CD4-positive, alpha-beta memory T cell (primary cell): Measurements from ENCODE around the gene GNG7. TPM values are rescaled to one million over a fixed set of nuclear protein-coding genes. Genes with fewer than 3 reads are reported as not detected.
A peak's percentile ranks its signal among the peaks of the same experiment; 100 is the strongest.

ENCODE experiments used
- CTCF ChIA-PET: fragments of 350-600 bp; sonication (Branson Sonifier 250); formaldehyde crosslinking; loops from one replicate; lab custom pipeline; 2021; ENCODE audit warnings: inconsistent platforms; ENCODE audit not compliant: partially characterized antibody; lab: Charles Lee
- POLR2A ChIA-PET: fragments of 350-600 bp; sonication (Branson Sonifier 250); formaldehyde crosslinking; loops from one replicate; lab custom pipeline; 2021; ENCODE audit not compliant: partially characterized antibody; lab: Charles Lee
- DNase-seq, 5 donors: peaks; one replicate each; pipeline versions ENCODE4 v3.0.0 to v3.0.0-alpha.2; 2020 to 2022; ENCODE audit warnings: mixed read lengths in 1 of 5
- H3K27ac ChIP-seq: one replicate; pipeline ENCODE4 v1.7.0; 2013; ENCODE audit warnings: low read depth, low read length
- H3K27me3 ChIP-seq: 2 replicates; pipeline ENCODE4 v1.7.0; 2013; ENCODE audit warnings: mild to moderate bottlenecking, low read length, moderate library complexity; ENCODE audit not compliant: insufficient read depth
- H3K36me3 ChIP-seq: 2 replicates; pipeline ENCODE4 v1.7.0; 2013; ENCODE audit warnings: mild to moderate bottlenecking, low read length, moderate library complexity; ENCODE audit not compliant: insufficient read depth
- H3K4me1 ChIP-seq: 2 replicates; pipeline ENCODE4 v1.7.0; 2013; ENCODE audit warnings: mild to moderate bottlenecking, low read length, moderate library complexity; ENCODE audit not compliant: insufficient read depth
- H3K4me3 ChIP-seq, 2 donors: one replicate each; pipeline ENCODE4 v1.7.0; 2013; ENCODE audit warnings: low read length in 2 of 2, mild to moderate bottlenecking in 1 of 2
- H3K9me3 ChIP-seq, 2 donors: one replicate each; pipeline ENCODE4 v1.7.0; 2013; ENCODE audit warnings: low read length in 2 of 2, control low read depth in 1 of 2; ENCODE audit not compliant: control insufficient read depth in 1 of 2
- H3K27ac Mint-ChIP-seq, 7 donors: one replicate each; pipeline ENCODE4 v1.8.0; 2020 to 2021; ENCODE audit warnings: mixed read lengths in 7 of 7, mild to moderate bottlenecking in 6 of 7, inconsistent platforms in 3 of 7, moderate library complexity in 3 of 7
- H3K27me3 Mint-ChIP-seq, 2 donors: one replicate each; pipeline ENCODE4 v1.8.0; 2020 to 2021; ENCODE audit warnings: mixed read lengths in 2 of 2
- H3K36me3 Mint-ChIP-seq, 2 donors: one replicate each; pipeline ENCODE4 v1.8.0; 2020 to 2021; ENCODE audit warnings: mixed read lengths in 2 of 2, inconsistent platforms in 1 of 2, mild to moderate bottlenecking in 1 of 2
- H3K4me1 Mint-ChIP-seq, 4 donors: one replicate each; pipeline ENCODE4 v1.8.0; 2020 to 2021; ENCODE audit warnings: mixed read lengths in 4 of 4, mild to moderate bottlenecking in 1 of 4
- H3K4me3 Mint-ChIP-seq, 8 donors: one replicate each; pipeline ENCODE4 v1.8.0; 2020 to 2021; ENCODE audit warnings: mixed read lengths in 8 of 8, mild to moderate bottlenecking in 7 of 8, moderate library complexity in 6 of 8, inconsistent platforms in 3 of 8
- H3K9me3 Mint-ChIP-seq, 8 donors: one replicate each; pipeline ENCODE4 v1.8.0; 2020 to 2021; ENCODE audit warnings: mixed read lengths in 8 of 8, mild to moderate bottlenecking in 5 of 8, inconsistent platforms in 3 of 8, moderate library complexity in 1 of 8
- intact Hi-C: fragments of 100-400 bp; cut with micrococcal nuclease; formaldehyde crosslinking; loops from one replicate; pipeline ENCODE4 v1.15.1; 2023
- polyA plus RNA-seq, 2 donors: library from polyadenylated mRNA; unstranded; fragments of 300-500 nt; fragmentation: Illumina TruSeq; gene quantifications; one replicate each; pipeline ENCODE4 v1.2.3, GENCODE V29; 2021
- total RNA-seq, 2 experiments: library from RNA; stranded (reverse); gene quantifications; one replicate each; pipeline ENCODE4 v1.2.3, GENCODE V29; 2021

Gene GNG7
- total and polyA plus RNA-seq, 4 experiments from 2014 or later = 1.9 to 4.2 (median 3.2) TPM

DNA sequence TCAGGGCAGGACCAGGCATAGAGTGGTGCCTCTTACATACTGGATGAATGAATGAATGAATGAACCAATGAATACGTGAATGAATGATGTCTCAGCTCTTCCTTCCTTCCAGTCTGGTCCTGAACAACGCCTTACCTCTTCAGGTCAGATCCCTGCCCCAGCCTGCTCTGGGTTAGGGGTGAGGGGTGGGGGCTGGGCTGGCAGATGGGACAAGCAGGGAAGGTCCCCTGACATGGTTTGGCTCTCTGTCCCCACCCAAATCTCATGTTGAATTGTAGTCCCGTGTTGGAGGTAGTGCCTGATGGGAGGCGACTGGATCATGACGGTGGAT, 9.3 kb upstream of the GNG7 start:
- peaks cover 0 to 6% (median 1%) of the 10 kb centered on the region in 4 donors for H3K4me1 Mint-ChIP-seq
- H3K4me3 ChIP-seq = no peak overlapping the region
- ChIA-PET POLR2A (no interaction called here), CTCF (no interaction called here)
- no peaks in the 10 kb centered on the region for H3K4me1 ChIP-seq
- no peak for DNase-seq
- H3K9me3 Mint-ChIP-seq = peaks cover 0 to 11% (median 6%) of the 10 kb centered on the region in 8 donors
- no peak overlapping the region for H3K4me3 Mint-ChIP-seq
- intact Hi-C loops = no loop called here
- no peaks in the 10 kb centered on the region for H3K27me3 ChIP-seq
- no peaks in the 10 kb centered on the region for H3K36me3 ChIP-seq
- no peak overlapping the region for H3K27ac ChIP-seq
- H3K27me3 Mint-ChIP-seq = peaks cover 5 to 6% of the 10 kb centered on the region in 2 donors
- no peak overlapping the region for H3K27ac Mint-ChIP-seq
- no peaks in the 10 kb centered on the region for H3K9me3 ChIP-seq
- H3K36me3 Mint-ChIP-seq = peaks cover 0 to 5% of the 10 kb centered on the region in 2 donors

DNA sequence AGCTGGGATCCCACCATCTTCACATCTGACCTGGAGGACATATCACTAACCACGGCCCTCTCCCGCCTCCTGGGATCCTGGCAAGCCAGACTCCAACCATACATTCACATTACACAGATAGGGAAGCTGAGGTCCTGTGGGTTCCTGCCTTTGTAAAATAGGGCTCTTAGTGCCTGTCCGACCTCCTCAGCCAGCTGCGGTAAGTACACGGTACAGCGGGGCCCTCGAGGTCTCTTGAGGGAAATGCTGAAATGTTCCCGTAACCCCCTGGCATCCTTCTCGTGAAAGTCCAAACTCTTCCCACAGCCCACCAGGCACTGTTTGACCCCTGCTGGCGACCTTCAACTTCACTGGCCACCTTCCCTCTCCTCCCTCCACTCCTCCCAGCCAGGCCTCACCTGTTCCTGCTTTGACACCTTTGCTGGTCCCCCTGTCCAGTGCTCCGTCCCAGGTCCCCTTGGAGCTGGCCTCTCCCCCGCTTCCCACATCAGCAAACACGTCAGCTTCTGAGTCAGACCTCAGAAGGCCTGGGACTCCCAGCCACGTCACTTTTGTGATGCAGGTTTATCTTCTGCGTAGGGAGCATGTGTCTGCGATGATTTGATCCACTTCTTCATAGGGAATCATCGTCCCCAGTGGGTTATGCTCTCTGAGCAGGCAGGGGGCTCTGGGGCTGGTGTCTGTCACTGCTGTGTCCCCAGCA, 8.8 kb upstream of the GNG7 start:
- H3K27ac Mint-ChIP-seq = no peak overlapping the region
- CTCF ChIA-PET = no interaction called here

DNA sequence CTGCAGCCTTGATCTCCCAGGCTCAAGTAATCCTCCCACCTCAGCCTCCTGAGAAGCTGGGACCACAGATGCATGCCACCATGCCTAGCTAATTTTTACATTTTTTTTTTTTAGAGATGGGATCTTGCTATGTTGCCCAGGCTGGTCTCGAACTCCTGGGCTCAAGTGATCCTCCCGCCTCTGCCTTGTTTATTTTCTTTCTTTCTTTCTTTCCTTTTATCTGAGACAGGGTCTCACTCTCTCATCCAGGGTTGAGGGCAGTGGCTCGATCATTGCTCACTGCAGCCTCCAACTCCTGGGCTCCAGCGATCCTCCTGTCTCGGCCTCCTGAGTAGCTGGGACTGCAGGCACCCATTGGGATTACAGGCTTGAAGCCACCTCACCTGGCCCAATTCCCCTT, 3.8 kb upstream of the GNG7 start:
- H3K9me3 Mint-ChIP-seq = no peaks in the 10 kb centered on the region
- Histone ChIP-seq H3K4me3 (no peak overlapping the region), H3K36me3 (no peaks in the 10 kb centered on the region), H3K4me1 (peaks cover 5% of the 10 kb centered on the region), H3K27ac (no peak overlapping the region), H3K27me3 (no peaks in the 10 kb centered on the region), H3K9me3 (no peaks in the 10 kb centered on the region)
- ChIA-PET POLR2A (no interaction called here), CTCF (no interaction called here)
- H3K4me1 Mint-ChIP-seq = peaks cover 4 to 15% (median 5%) of the 10 kb centered on the region in 4 donors
- H3K27me3 Mint-ChIP-seq = peaks cover 0 to 2% of the 10 kb centered on the region in 2 donors
- no peaks in the 10 kb centered on the region for H3K36me3 Mint-ChIP-seq
- intact Hi-C loops = no loop called here
- H3K4me3 Mint-ChIP-seq = no peak overlapping the region
- no peak for DNase-seq
- peak overlapping the region in 2 of 7 donors; percentile 48 to 68 for H3K27ac Mint-ChIP-seq

More for the DNA sequence above, 8.8 kb upstream of the GNG7 start:
- peaks cover 0 to 6% (median 1%) of the 10 kb centered on the region in 4 donors for H3K4me1 Mint-ChIP-seq
- Histone ChIP-seq H3K9me3 (no peaks in the 10 kb centered on the region), H3K27ac (no peak overlapping the region), H3K27me3 (no peaks in the 10 kb centered on the region), H3K4me3 (no peak overlapping the region), H3K4me1 (no peaks in the 10 kb centered on the region), H3K36me3 (no peaks in the 10 kb centered on the region)
- H3K36me3 Mint-ChIP-seq = peaks cover 0 to 5% of the 10 kb centered on the region in 2 donors
- intact Hi-C loops = no loop called here
- no peak overlapping the region for H3K4me3 Mint-ChIP-seq
- H3K27me3 Mint-ChIP-seq = peaks cover 5 to 6% of the 10 kb centered on the region in 2 donors
- POLR2A ChIA-PET = no interaction called here
- peaks cover 0 to 11% (median 6%) of the 10 kb centered on the region in 8 donors for H3K9me3 Mint-ChIP-seq
- no peak for DNase-seq

GRCh38 chr19:2703691-2704216, 1.3 kb upstream of the GNG7 start:
- H3K36me3 Mint-ChIP-seq = no peaks in the 10 kb centered on the region
- H3K27me3 ChIP-seq = no peaks in the 10 kb centered on the region
- peaks cover 5% of the 10 kb centered on the region for H3K4me1 ChIP-seq
- no peaks in the 10 kb centered on the region for H3K9me3 Mint-ChIP-seq
- peak overlapping the region in 2 of 8 donors; percentile 15 to 32 for H3K4me3 Mint-ChIP-seq
- ChIA-PET CTCF (no interaction called here), POLR2A (interaction anchor here (1.4 kb wide), 1 partner anchor 45 kb away, joined by 4 read pairs; no protein-coding TSS in a partner anchor)
- peaks cover 15 to 34% (median 24%) of the 10 kb centered on the region in 4 donors for H3K4me1 Mint-ChIP-seq
- no peaks in the 10 kb centered on the region for H3K36me3 ChIP-seq
- peak overlapping the region in 1 of 7 donors; percentile 10 for H3K27ac Mint-ChIP-seq
- H3K27me3 Mint-ChIP-seq = no peaks in the 10 kb centered on the region
- no peaks in the 10 kb centered on the region for H3K9me3 ChIP-seq
- H3K27ac ChIP-seq = no peak overlapping the region
- intact Hi-C loops = no loop called here
- DNase-seq = no peak
- H3K4me3 ChIP-seq = no peak overlapping the region

DNA sequence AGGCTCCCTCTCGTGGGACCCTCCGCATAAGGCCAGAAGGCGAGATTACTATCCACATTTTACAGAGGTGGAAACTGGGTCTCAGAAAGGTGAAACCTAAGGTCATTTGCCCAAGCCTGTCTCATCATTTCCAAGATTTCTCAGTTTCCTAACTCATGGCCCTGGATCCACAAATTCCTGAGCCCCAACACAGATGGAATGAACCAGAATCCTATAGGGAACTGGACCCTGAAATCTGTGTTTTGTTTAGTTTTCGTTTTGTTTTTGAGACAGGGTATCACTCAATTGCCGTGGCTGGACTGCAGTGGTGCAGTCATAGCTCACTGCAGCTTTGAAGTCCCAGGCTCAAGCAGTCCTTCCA, 563 bp upstream of the GNG7 start:
- Mint-ChIP-seq H3K4me3 (peak overlapping the region; percentile 15 to 80 (median 75)), H3K27me3 (no peaks in the 10 kb centered on the region), H3K36me3 (no peaks in the 10 kb centered on the region), H3K4me1 (peaks cover 20 to 38% (median 27%) of the 10 kb centered on the region in 4 donors), H3K9me3 (no peaks in the 10 kb centered on the region), H3K27ac (peak overlapping the region; percentile 30 to 89 (median 55))
- no peak overlapping the region for H3K27ac ChIP-seq
- H3K36me3 ChIP-seq = no peaks in the 10 kb centered on the region
- peaks cover 5% of the 10 kb centered on the region for H3K4me1 ChIP-seq
- ChIA-PET CTCF (interaction anchor here (1.7 kb wide), 1 partner anchor 54 kb away, joined by 9 read pairs; no protein-coding TSS in a partner anchor), POLR2A (interaction anchor here (1.4 to 1.9 kb wide), 2 partner anchors 46 to 227 kb away, joined by 4 to 6 read pairs; partner anchors contain the start of gene GADD45B)
- H3K9me3 ChIP-seq = no peaks in the 10 kb centered on the region
- no peak for DNase-seq
- intact Hi-C loops = no loop called here
- peak overlapping the region in 1 of 2 donors; percentile 45 for H3K4me3 ChIP-seq
- H3K27me3 ChIP-seq = no peaks in the 10 kb centered on the region

DNA sequence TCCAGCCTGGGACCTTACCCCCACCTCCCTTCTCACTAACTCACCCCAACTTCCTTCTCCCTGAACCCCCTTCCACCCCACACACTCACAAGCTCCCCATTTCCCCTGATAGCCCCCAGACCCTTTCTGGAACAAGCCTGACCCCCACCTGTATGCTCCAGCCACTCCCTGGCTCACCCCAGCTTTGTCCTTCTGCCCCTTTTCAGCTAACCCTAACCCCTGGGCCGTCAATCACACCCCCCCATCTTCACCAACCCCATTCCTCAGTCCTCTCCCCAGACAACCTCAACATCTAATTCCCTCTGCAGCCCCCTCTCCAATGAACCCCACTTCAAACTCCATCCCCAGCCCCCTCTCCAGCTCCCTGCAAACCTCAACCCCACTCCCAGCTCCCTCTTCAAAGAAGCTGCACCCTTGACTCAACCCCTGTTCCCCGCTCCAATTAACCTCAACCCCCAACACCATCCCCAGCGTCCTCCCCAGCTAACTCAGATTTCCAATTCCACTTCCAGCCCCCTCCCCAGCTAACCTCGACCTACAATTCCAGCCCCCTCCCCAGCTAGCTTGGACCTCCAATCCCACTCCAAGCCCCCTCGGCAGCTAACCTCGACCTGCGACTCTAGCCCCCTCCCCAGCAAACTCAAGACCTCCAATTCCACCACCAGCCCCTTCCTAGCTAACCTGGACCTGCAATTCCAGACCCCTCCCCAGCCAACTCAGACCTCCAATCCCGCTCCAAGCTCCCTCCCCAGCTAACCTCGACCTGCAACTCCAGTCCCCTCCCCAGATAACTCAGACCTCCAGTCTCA, 929 bp downstream of the GNG7 start:
- H3K36me3 Mint-ChIP-seq = no peaks in the 10 kb centered on the region
- H3K9me3 ChIP-seq = no peaks in the 10 kb centered on the region
- no peaks in the 10 kb centered on the region for H3K36me3 ChIP-seq
- ChIA-PET POLR2A (interaction anchor here (1.0 to 1.9 kb wide), 2 partner anchors 16 to 226 kb away, joined by 3 to 6 read pairs; partner anchors contain the start of gene GADD45B), CTCF (interaction anchor here (0.8 to 1.7 kb wide), 2 partner anchors 48 to 53 kb away, joined by 3 to 9 read pairs; no protein-coding TSS in a partner anchor)
- intact Hi-C loops = loop anchor here (1.0 kb wide), 2 partner anchors 39 to 84 kb away; partner anchors contain the start of genes SLC39A3 and THOP1
- peak overlapping the region in 6 of 7 donors; percentile 57 to 80 (median 66) for H3K27ac Mint-ChIP-seq
- H3K4me1 ChIP-seq = peaks cover 5% of the 10 kb centered on the region
- peak overlapping the region; percentile 26 for H3K27ac ChIP-seq
- H3K27me3 Mint-ChIP-seq = peaks cover 0 to 1% of the 10 kb centered on the region in 2 donors
- DNase-seq = no peak
- no peaks in the 10 kb centered on the region for H3K27me3 ChIP-seq
- no peaks in the 10 kb centered on the region for H3K9me3 Mint-ChIP-seq
- no peak overlapping the region for H3K4me3 ChIP-seq
- H3K4me1 Mint-ChIP-seq = peaks cover 20 to 38% (median 27%) of the 10 kb centered on the region in 4 donors
- H3K4me3 Mint-ChIP-seq = peak overlapping the region; percentile 63 to 80 (median 76)
